CD1c-positive myeloid dendritic cell (primary cell): ENCODE data around the gene SLC25A6.
"Not testable (repeated sequence)": the region's sequence is repeated elsewhere in the genome, so short reads cannot be mapped to it uniquely, and the experiment has no call there.

Experiments used
- DNase-seq: peaks from one replicate; pipeline ENCODE4 v3.0.0-alpha.2; 2016; ENCODE audit errors: extremely low spot score

Gene SLC25A6

GRCh38 chrX:1389993-1390285 lies 2.0 kb downstream of the SLC25A6 start:
- no peak for DNase-seq

- DNase-seq, result no peak
These were observed 2.5 kb downstream of the SLC25A6 start for GRCh38 chrX:1389181-1389992.

- no peak for DNase-seq
These were observed 3.3 kb downstream of the SLC25A6 start for GRCh38 chrX:1388651-1389050.

DNA sequence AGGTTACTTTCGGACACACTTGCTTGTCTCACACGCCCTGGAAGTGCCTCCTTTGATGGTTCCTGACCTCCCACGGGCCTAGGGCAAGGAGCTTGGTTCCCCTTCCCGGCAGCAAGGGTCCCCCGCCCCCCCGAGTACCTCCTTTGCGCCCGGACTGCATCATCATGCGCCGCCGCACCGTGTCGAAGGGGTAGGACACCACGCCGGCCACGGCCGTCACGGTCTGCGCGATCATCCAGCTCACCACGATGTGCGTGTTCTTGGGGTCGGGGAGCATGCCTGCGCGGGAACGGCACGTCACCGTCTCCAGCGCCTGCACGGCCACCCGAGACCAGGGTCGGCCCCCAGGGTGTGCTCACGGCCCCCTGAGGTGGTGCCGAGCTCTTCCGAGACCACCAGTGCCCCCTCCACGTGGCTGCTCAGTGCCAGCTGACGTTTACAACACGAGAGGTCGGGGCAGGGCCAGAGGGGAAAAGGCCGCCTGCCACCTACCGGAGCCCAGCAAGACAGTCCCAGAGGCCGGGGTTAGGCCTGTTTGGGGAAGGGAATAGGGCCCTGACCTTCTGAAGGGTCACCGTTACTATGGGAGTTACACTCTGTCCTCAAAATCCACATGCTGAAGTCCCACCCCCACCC lies 4.7 kb downstream of the SLC25A6 start:
- no peak for DNase-seq

GRCh38 chrX:1386338-1387127 lies 5.4 kb downstream of the SLC25A6 start:
- DNase-seq, result no peak

DNA sequence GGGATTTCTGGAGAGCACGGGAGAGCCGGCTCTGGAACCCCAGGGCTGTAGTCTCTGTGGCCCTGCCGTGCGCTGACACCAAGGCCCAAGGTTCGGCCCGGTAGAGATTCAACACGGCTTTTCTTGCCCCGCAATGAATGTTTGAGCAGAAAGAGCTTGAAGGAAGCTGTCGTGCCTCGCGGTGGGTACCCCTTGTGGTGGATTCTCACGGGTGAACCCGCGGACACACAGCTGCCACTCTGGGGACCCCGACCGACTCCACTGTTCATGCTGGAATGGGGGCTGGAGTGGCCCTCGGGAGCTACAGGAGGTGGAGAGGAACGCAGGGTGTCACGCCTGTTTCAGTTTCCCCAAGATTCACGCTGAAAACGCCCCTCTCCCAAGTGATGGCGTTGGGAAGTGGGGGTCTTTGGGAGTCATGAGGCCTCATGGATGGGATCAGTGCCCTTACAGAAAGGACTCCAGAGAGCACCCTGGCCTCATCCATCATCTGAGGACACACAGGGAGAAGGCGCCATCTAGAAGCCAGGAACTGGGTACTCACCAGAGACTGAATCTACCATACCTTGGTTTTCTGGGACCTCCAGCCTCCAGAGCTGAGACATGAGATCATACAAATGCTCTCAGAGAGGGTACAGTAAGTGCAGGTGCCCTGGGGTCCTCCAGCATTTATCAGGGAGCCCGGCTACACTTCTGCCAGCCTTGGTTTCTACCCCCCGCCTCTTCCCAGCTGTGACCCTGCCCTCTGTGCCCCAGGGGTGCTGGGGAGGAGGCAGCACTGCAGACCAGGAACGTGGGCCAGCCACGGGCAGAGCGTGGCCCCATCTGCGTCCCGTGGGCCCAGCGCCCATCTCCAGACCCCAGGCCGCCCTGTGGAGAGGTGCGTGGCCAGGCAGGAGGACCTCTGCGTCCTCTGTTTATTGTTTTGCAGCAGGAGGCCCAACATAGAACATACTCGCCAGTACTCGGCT lies 6.4 kb downstream of the SLC25A6 start:
- no peak for DNase-seq

- DNase-seq, result no peak
These were observed 7.2 kb downstream of the SLC25A6 start for GRCh38 chrX:1384658-1385252.

- DNase-seq, result no peak
These were observed 11.2 kb downstream of the SLC25A6 start for GRCh38 chrX:1380672-1381233.

GRCh38 chrX:1378306-1378759 lies 13.6 kb downstream of the SLC25A6 start:
- DNase-seq, result no peak

- DNase-seq, result no peak
These were observed 23.6 kb downstream of the SLC25A6 start for GRCh38 chrX:1368385-1368698.

DNA sequence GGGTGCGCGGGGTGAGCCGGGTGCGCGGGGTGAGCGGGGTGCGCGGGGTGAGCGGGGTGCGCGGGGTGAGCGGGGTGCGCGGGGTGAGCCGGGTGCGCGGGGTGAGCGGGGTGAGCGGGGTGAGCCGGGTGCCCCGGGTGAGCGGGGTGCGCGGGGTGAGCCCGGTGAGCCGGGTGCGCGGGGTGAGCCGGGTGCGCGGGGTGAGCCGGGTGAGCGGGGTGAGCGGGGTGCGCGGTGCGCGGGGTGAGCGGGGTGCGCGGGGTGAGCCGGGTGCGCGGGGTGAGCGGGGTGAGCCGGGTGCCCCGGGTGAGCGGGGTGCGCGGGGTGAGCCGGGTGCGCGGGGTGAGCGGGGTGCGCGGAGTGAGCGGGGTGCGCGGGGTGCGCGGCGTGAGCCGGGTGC lies 25.6 kb downstream of the SLC25A6 start:
- not testable (repeated sequence) for DNase-seq

DNA sequence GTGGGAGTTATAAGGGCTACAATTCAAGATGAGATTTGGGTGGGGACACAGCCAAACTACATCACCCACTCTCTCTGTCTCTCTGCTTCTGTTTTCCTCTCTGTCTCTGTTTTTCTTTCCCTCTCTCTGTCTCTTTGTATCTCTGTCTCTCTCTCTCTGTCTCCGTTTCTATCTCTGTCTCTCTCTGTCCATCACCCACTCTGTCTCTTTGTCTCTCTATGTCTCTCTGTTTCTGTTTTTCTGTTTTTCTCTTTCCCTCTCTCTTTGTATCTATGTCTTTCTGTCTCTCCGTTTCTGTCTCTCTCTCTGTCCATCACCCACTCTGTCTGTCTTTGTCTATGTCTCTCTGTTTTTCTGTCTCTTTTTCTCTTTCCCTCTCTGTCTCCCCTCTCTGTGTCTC lies 30.0 kb downstream of the SLC25A6 start:
- no peak for DNase-seq

GRCh38 chrX:1361275-1361674 lies 30.6 kb downstream of the SLC25A6 start:
- DNase-seq, result no peak

GRCh38 chrX:1360171-1360570 lies 31.7 kb downstream of the SLC25A6 start:
- DNase-seq, result no peak

- no peak for DNase-seq
These were observed 32.4 kb downstream of the SLC25A6 start for GRCh38 chrX:1359477-1359873.

DNA sequence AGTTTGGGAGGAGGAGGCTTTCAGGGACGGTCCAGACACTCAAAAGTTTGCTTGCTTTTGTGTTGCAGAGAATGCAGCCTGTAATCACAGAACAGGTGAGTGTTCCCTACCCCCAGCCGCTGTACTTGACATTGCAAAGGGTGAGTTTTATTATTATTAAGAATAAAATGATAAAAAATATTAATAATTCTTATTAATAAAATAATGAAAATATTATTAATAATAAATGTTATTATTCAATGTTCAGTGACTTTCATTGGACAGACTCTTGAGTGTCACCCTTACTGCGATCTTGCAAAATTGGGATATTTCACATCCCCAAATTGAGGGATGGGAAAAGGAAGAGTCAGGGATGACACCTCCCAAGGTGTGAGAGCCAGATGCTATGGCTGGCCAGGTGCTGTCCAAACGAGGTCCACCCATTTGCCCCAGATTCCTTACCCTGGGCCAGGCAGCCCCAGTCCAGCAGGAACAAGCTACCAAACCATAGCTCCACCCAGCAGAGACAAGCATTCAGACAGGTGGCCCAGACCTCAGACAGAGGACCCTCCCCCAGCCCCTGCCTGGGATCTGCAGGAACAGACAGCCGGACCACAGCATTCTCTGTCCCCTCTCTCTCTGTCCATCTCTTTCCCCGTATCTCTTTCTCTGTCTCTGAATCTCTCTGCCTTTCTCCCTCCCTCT lies 33.0 kb downstream of the SLC25A6 start:
- DNase-seq, result no peak

DNA sequence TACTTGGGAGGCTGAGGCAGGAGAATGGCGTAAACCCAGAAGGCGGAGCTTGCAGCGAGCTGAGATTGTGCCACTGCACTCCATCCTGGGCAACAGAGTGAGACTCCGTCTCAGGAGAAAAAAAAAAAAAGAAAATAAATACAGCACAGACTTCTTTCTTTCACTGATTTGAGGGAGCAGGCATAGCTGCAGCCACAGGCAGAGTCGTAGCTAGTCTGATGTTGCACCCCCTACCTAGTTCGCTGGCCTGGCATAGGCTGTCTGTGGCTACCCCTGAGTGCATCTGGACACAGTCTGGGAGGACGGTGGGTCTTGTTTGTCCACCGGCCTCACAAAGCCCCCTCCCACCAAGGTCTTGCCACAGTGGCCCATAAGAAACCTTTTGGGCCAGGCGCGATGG lies 33.9 kb downstream of the SLC25A6 start:
- DNase-seq, result no peak

GRCh38 chrX:1355131-1356046 lies 36.5 kb downstream of the SLC25A6 start:
- DNase-seq, result no peak
